ENCODE measurements around the gene BIN1.
"Not testable (repeated sequence)": the region's sequence is repeated elsewhere in the genome, so short reads cannot be mapped to it uniquely, and the experiment has no call there.

BIN1 gene

GRCh38 chr2:127043367-127044164 is 63.4 kb downstream of the BIN1 start:
- Histone ChIP-seq H3K4me1 (ENCODE audit: control insufficient read depth, insufficient read depth, low read length) (no peaks in the 10 kb centered on the region), H3K9ac (ENCODE audit: low read length in 2 of 2) (no peak overlapping the region), H3K9me3 (ENCODE audit: control insufficient read depth in 2 of 2, low read length in 2 of 2) (no peaks in the 10 kb centered on the region), H3K27me3 (ENCODE audit: control insufficient read depth in 1 of 2, insufficient read depth in 2 of 2, low read length in 2 of 2) (no peaks in the 10 kb centered on the region), H3K36me3 (ENCODE audit: control insufficient read depth in 2 of 2, insufficient read depth in 2 of 2, low read length in 2 of 2) (peaks cover 0 to 2% of the 10 kb centered on the region in 2 donors), H3K27ac (ENCODE audit: low read length) (no peak overlapping the region), H3K4me3 (ENCODE audit: low read length in 2 of 2) (no peak overlapping the region)

- Histone ChIP-seq H3K27me3 (ENCODE audit: control insufficient read depth in 1 of 2, insufficient read depth in 2 of 2, low read length in 2 of 2) (no peaks in the 10 kb centered on the region), H3K4me1 (ENCODE audit: control insufficient read depth, insufficient read depth, low read length) (no peaks in the 10 kb centered on the region), H3K9ac (ENCODE audit: low read length in 2 of 2) (no peak overlapping the region), H3K36me3 (ENCODE audit: control insufficient read depth in 2 of 2, insufficient read depth in 2 of 2, low read length in 2 of 2) (no peaks in the 10 kb centered on the region), H3K27ac (ENCODE audit: low read length) (no peak overlapping the region), H3K9me3 (ENCODE audit: control insufficient read depth in 2 of 2, low read length in 2 of 2) (no peaks in the 10 kb centered on the region), H3K4me3 (ENCODE audit: low read length in 2 of 2) (no peak overlapping the region)
Observed at GRCh38 chr2:127041259-127041970, 65.5 kb downstream of the BIN1 start.

- Histone ChIP-seq H3K4me3 (ENCODE audit: low read length in 2 of 2) (no peak overlapping the region), H3K27me3 (ENCODE audit: control insufficient read depth in 1 of 2, insufficient read depth in 2 of 2, low read length in 2 of 2) (no peaks in the 10 kb centered on the region), H3K9ac (ENCODE audit: low read length in 2 of 2) (no peak overlapping the region), H3K27ac (ENCODE audit: low read length) (no peak overlapping the region), H3K4me1 (ENCODE audit: control insufficient read depth, insufficient read depth, low read length) (no peaks in the 10 kb centered on the region), H3K9me3 (ENCODE audit: control insufficient read depth in 2 of 2, low read length in 2 of 2) (no peaks in the 10 kb centered on the region), H3K36me3 (ENCODE audit: control insufficient read depth in 2 of 2, insufficient read depth in 2 of 2, low read length in 2 of 2) (no peaks in the 10 kb centered on the region)
Observed at GRCh38 chr2:127040169-127040568, 66.8 kb downstream of the BIN1 start.

GRCh38 chr2:127039387-127040031 is 67.4 kb downstream of the BIN1 start:
- H3K36me3 ChIP-seq (ENCODE audit: control insufficient read depth in 2 of 2, insufficient read depth in 2 of 2, low read length in 2 of 2), result no peaks in the 10 kb centered on the region
- H3K9me3 ChIP-seq (ENCODE audit: control insufficient read depth in 2 of 2, low read length in 2 of 2), result no peaks in the 10 kb centered on the region
- H3K9ac ChIP-seq (ENCODE audit: low read length in 2 of 2), result no peak overlapping the region
- no peak overlapping the region for H3K27ac ChIP-seq (ENCODE audit: low read length)
- no peaks in the 10 kb centered on the region for H3K27me3 ChIP-seq (ENCODE audit: control insufficient read depth in 1 of 2, insufficient read depth in 2 of 2, low read length in 2 of 2)
- H3K4me1 ChIP-seq (ENCODE audit: control insufficient read depth, insufficient read depth, low read length), result no peaks in the 10 kb centered on the region
- no peak overlapping the region for H3K4me3 ChIP-seq (ENCODE audit: low read length in 2 of 2)

- Histone ChIP-seq H3K9ac (ENCODE audit: low read length in 2 of 2) (no peak overlapping the region), H3K4me3 (ENCODE audit: low read length in 2 of 2) (no peak overlapping the region), H3K36me3 (ENCODE audit: control insufficient read depth in 2 of 2, insufficient read depth in 2 of 2, low read length in 2 of 2) (no peaks in the 10 kb centered on the region), H3K9me3 (ENCODE audit: control insufficient read depth in 2 of 2, low read length in 2 of 2) (no peaks in the 10 kb centered on the region), H3K27me3 (ENCODE audit: control insufficient read depth in 1 of 2, insufficient read depth in 2 of 2, low read length in 2 of 2) (no peaks in the 10 kb centered on the region), H3K4me1 (ENCODE audit: control insufficient read depth, insufficient read depth, low read length) (no peaks in the 10 kb centered on the region), H3K27ac (ENCODE audit: low read length) (no peak overlapping the region)
Observed at GRCh38 chr2:127037476-127037875, 69.5 kb downstream of the BIN1 start.

- Histone ChIP-seq H3K4me3 (ENCODE audit: low read length in 2 of 2) (no peak overlapping the region), H3K27ac (ENCODE audit: low read length) (no peak overlapping the region), H3K27me3 (ENCODE audit: control insufficient read depth in 1 of 2, insufficient read depth in 2 of 2, low read length in 2 of 2) (peaks cover 0 to 4% of the 10 kb centered on the region in 2 donors), H3K9me3 (ENCODE audit: control insufficient read depth in 2 of 2, low read length in 2 of 2) (no peaks in the 10 kb centered on the region), H3K36me3 (ENCODE audit: control insufficient read depth in 2 of 2, insufficient read depth in 2 of 2, low read length in 2 of 2) (no peaks in the 10 kb centered on the region), H3K4me1 (ENCODE audit: control insufficient read depth, insufficient read depth, low read length) (no peaks in the 10 kb centered on the region), H3K9ac (ENCODE audit: low read length in 2 of 2) (no peak overlapping the region)
Observed at GRCh38 chr2:127034883-127035611, 71.9 kb downstream of the BIN1 start.

GRCh38 chr2:127034051-127034450 is 72.9 kb downstream of the BIN1 start:
- Histone ChIP-seq H3K4me1 (ENCODE audit: control insufficient read depth, insufficient read depth, low read length) (no peaks in the 10 kb centered on the region), H3K9ac (ENCODE audit: low read length in 2 of 2) (no peak overlapping the region), H3K4me3 (ENCODE audit: low read length in 2 of 2) (no peak overlapping the region), H3K9me3 (ENCODE audit: control insufficient read depth in 2 of 2, low read length in 2 of 2) (no peaks in the 10 kb centered on the region), H3K27ac (ENCODE audit: low read length) (no peak overlapping the region), H3K36me3 (ENCODE audit: control insufficient read depth in 2 of 2, insufficient read depth in 2 of 2, low read length in 2 of 2) (no peaks in the 10 kb centered on the region), H3K27me3 (ENCODE audit: control insufficient read depth in 1 of 2, insufficient read depth in 2 of 2, low read length in 2 of 2) (peaks cover 0 to 4% of the 10 kb centered on the region in 2 donors)

- Histone ChIP-seq H3K4me3 (ENCODE audit: low read length in 2 of 2) (no peak overlapping the region), H3K36me3 (ENCODE audit: control insufficient read depth in 2 of 2, insufficient read depth in 2 of 2, low read length in 2 of 2) (no peaks in the 10 kb centered on the region), H3K27ac (ENCODE audit: low read length) (no peak overlapping the region), H3K9ac (ENCODE audit: low read length in 2 of 2) (no peak overlapping the region), H3K4me1 (ENCODE audit: control insufficient read depth, insufficient read depth, low read length) (no peaks in the 10 kb centered on the region), H3K27me3 (ENCODE audit: control insufficient read depth in 1 of 2, insufficient read depth in 2 of 2, low read length in 2 of 2) (peaks cover under 1 to 4% of the 10 kb centered on the region in 2 donors), H3K9me3 (ENCODE audit: control insufficient read depth in 2 of 2, low read length in 2 of 2) (no peaks in the 10 kb centered on the region)
Observed at GRCh38 chr2:127032621-127033020, 74.3 kb downstream of the BIN1 start.

GRCh38 chr2:127029350-127030051 is 77.5 kb downstream of the BIN1 start:
- peaks cover 4 to 5% of the 10 kb centered on the region in 2 donors for H3K27me3 ChIP-seq (ENCODE audit: control insufficient read depth in 1 of 2, insufficient read depth in 2 of 2, low read length in 2 of 2)
- no peak overlapping the region for H3K27ac ChIP-seq (ENCODE audit: low read length)
- H3K9ac ChIP-seq (ENCODE audit: low read length in 2 of 2), result no peak overlapping the region
- peaks cover 10% of the 10 kb centered on the region for H3K4me1 ChIP-seq (ENCODE audit: control insufficient read depth, insufficient read depth, low read length)
- no peaks in the 10 kb centered on the region for H3K9me3 ChIP-seq (ENCODE audit: control insufficient read depth in 2 of 2, low read length in 2 of 2)
- no peaks in the 10 kb centered on the region for H3K36me3 ChIP-seq (ENCODE audit: control insufficient read depth in 2 of 2, insufficient read depth in 2 of 2, low read length in 2 of 2)
- H3K4me3 ChIP-seq (ENCODE audit: low read length in 2 of 2), result no peak overlapping the region

GRCh38 chr2:127028745-127029144 is 78.2 kb downstream of the BIN1 start:
- H3K9me3 ChIP-seq (ENCODE audit: control insufficient read depth in 2 of 2, low read length in 2 of 2); H3K4me3 ChIP-seq (ENCODE audit: low read length in 2 of 2); H3K27me3 ChIP-seq (ENCODE audit: control insufficient read depth in 1 of 2, insufficient read depth in 2 of 2, low read length in 2 of 2); H3K36me3 ChIP-seq (ENCODE audit: control insufficient read depth in 2 of 2, insufficient read depth in 2 of 2, low read length in 2 of 2); H3K4me1 ChIP-seq (ENCODE audit: control insufficient read depth, insufficient read depth, low read length); H3K27ac ChIP-seq (ENCODE audit: low read length); H3K9ac ChIP-seq (ENCODE audit: low read length in 2 of 2): not testable (repeated sequence)
